A673 (cell line): ENCODE data around the gene CLNS1A. TPM values are rescaled to one million over a fixed set of nuclear protein-coding genes. Genes with fewer than 3 reads are reported as not detected.

Experiments
- BruUV-seq: library from RNA; stranded (reverse); fragments of 400-500 nt; replicated peaks from 2 replicates; lab custom pipeline; 2021; lab: Mats Ljungman, UMichigan
- CTCF ChIA-PET: fragments of 300-600 bp; sonication (Branson Sonifier 250); formaldehyde crosslinking; loops from one replicate; lab custom pipeline; 2022; ENCODE audit warnings: antibody characterized with exemption; lab: Charles Lee
- POLR2A ChIA-PET: fragments of 300-600 bp; sonication (Branson Sonifier 250); formaldehyde crosslinking; loops from one replicate; lab custom pipeline; 2022; ENCODE audit warnings: antibody characterized with exemption; ENCODE audit not compliant: low non-redundant PET; lab: Charles Lee
- DNase-seq: peaks from one replicate; pipeline ENCODE4 v3.0.0-alpha.2; 2015; ENCODE audit warnings: low spot score
- H3K27ac ChIP-seq: fragments of 200-600 bp; sonication (generic); 2 replicates; pipeline ENCODE4 v1.5.1; 2016; ENCODE audit warnings: mixed run types, low read depth, mild to moderate bottlenecking, mixed read lengths, antibody characterized with exemption, low read length; ENCODE audit not compliant: poor library complexity, severe bottlenecking
- H3K27me3 ChIP-seq: fragments of 200-600 bp; sonication (generic); replicated peaks from 2 replicates; pipeline ENCODE4 v1.6.1; 2017; ENCODE audit warnings: mixed run types, low read depth, mild to moderate bottlenecking, mixed read lengths, antibody characterized with exemption, low read length; ENCODE audit not compliant: insufficient read depth, poor library complexity
- H3K36me3 ChIP-seq: fragments of 200-600 bp; sonication (generic); 2 replicates; pipeline ENCODE4 v1.6.1; 2016; ENCODE audit warnings: mixed run types, mild to moderate bottlenecking, mixed read lengths, antibody characterized with exemption, low read length; ENCODE audit not compliant: insufficient read depth, poor library complexity, severe bottlenecking
- H3K4me1 ChIP-seq: fragments of 200-600 bp; sonication (generic); 2 replicates; pipeline ENCODE4 v1.6.1; 2017; ENCODE audit warnings: mixed run types, mild to moderate bottlenecking, mixed read lengths, antibody characterized with exemption, low read length; ENCODE audit not compliant: insufficient read depth, poor library complexity, severe bottlenecking
- H3K4me3 ChIP-seq: fragments of 200-600 bp; sonication (generic); 2 replicates; pipeline ENCODE4 v1.5.1; 2016; ENCODE audit warnings: low read depth, mixed run types, mild to moderate bottlenecking, mixed read lengths, low read length; ENCODE audit not compliant: poor library complexity, severe bottlenecking
- H3K9me3 ChIP-seq: fragments of 200-600 bp; sonication (generic); 2 replicates; pipeline ENCODE4 v1.6.1; 2016; ENCODE audit warnings: mixed run types, low read depth, mild to moderate bottlenecking, mixed read lengths, antibody characterized with exemption, low read length; ENCODE audit not compliant: poor library complexity, severe bottlenecking
- CTCF ChIP-seq: fragments of 300-800, 200-600 bp; sonication (generic); conservative IDR thresholded peaks from 2 replicates; pipeline ENCODE4 v1.5.1; 2017; ENCODE audit warnings: low read depth, mild to moderate bottlenecking, antibody characterized with exemption, low read length, moderate library complexity, mixed read lengths
- EZH2 ChIP-seq: fragments of 200-600 bp; sonication (generic); IDR thresholded peaks from 2 replicates; pipeline ENCODE4 v1.6.1; 2017; ENCODE audit warnings: borderline replicate concordance, low read depth, mild to moderate bottlenecking, mixed read lengths, antibody characterized with exemption, low read length; ENCODE audit not compliant: poor library complexity, severe bottlenecking
- intact Hi-C: fragments of 100-400 bp; cut with micrococcal nuclease; formaldehyde crosslinking; loops from one replicate; pipeline ENCODE4 v1.10.0; 2022; ENCODE audit not compliant: unreplicated experiment
- total RNA-seq: library from RNA; stranded (reverse); gene quantifications from 2 replicates; pipeline ENCODE4 v1.2.3, GENCODE V29; 2021

CLNS1A gene
- total RNA-seq, 1 experiment from 2014 or later, result 198 TPM

GRCh38 chr11:77672264-77672663, 34.7 kb upstream of the CLNS1A start:
- ChIA-PET CTCF (no interaction called here), POLR2A (no interaction called here)
- Histone ChIP-seq H3K27me3 (no peaks in the 10 kb centered on the region), H3K36me3 (peaks cover 76% of the 10 kb centered on the region), H3K4me3 (no peak overlapping the region), H3K4me1 (no peaks in the 10 kb centered on the region), H3K27ac (no peak overlapping the region), H3K9me3 (no peaks in the 10 kb centered on the region)
- DNase-seq, result no peak
- BruUV-seq, result no TSS peak
- no peak for TF ChIP-seq EZH2
- TF ChIP-seq CTCF, result no peak
- intact Hi-C loops, result no loop called here

- H3K36me3 ChIP-seq, result peaks cover 64% of the 10 kb centered on the region
- DNase-seq, result no peak
- no TSS peak for BruUV-seq
- CTCF ChIA-PET, result no interaction called here
- POLR2A ChIA-PET, result no interaction called here
- no peaks in the 10 kb centered on the region for H3K4me1 ChIP-seq
- no peak overlapping the region for H3K27ac ChIP-seq
- TF ChIP-seq CTCF (no peak), EZH2 (no peak)
- intact Hi-C loops, result no loop called here
- no peak overlapping the region for H3K4me3 ChIP-seq
- H3K27me3 ChIP-seq, result no peaks in the 10 kb centered on the region
- no peaks in the 10 kb centered on the region for H3K9me3 ChIP-seq
Observed at GRCh38 chr11:77669848-77670511, 32.4 kb upstream of the CLNS1A start.

GRCh38 chr11:77668760-77669159, 31.2 kb upstream of the CLNS1A start:
- Histone ChIP-seq H3K4me3 (no peak overlapping the region), H3K4me1 (no peaks in the 10 kb centered on the region), H3K9me3 (no peaks in the 10 kb centered on the region), H3K36me3 (peaks cover 58% of the 10 kb centered on the region), H3K27me3 (no peaks in the 10 kb centered on the region), H3K27ac (no peak overlapping the region)
- BruUV-seq, result no TSS peak
- POLR2A ChIA-PET, result no interaction called here
- CTCF ChIA-PET, result no interaction called here
- TF ChIP-seq CTCF, result no peak
- no peak for TF ChIP-seq EZH2
- intact Hi-C loops, result no loop called here
- no peak for DNase-seq
